Thyroid gland (tissue), 4 donors: ENCODE data around the gene STIM2.

ENCODE experiments used
- POLR2A ChIP-seq, 2 donors: fragments of 450-650 bp; IDR thresholded peaks; one replicate each; pipeline ENCODE4 v1.6.1; 2017; ENCODE audit warnings: antibody characterized with exemption in 2 of 2, mild to moderate bottlenecking in 2 of 2, moderate library complexity in 1 of 2
- TF ChIP-seq, protein P1 (sequence below), 6 experiments: fragments of 200-600 bp in 3 of 6; fragments of 450-650 bp in 3 of 6; sonication (generic) in 3 of 6; IDR thresholded peaks; one replicate each; pipeline ENCODE4 v1.5.1; 2016 to 2019; ENCODE audit warnings: antibody characterized with exemption in 6 of 6, mild to moderate bottlenecking in 2 of 6, inconsistent platforms in 1 of 6, moderate library complexity in 1 of 6

DNA sequence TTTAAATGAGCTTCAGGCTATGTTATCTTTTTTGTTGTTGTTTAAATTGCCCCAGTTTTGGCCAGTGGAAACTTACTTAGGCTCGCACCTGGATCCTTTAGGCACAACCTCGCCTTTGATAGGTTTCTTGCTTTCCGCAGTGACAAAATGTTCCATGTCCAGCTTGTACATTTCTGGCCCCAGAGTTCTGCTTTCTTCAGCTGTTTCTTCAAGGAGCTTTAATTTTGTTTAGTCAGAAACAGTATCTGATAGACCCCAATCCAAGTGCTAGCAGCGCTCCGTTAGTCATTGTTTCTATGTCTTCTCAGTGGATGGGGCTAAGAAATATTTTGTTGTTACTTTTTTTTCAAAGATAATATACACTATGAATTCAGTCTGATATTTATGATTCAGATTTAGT, 82.8 kb downstream of the STIM2 start:
- no peak for TF ChIP-seq POLR2A (IDR thresholded peaks at IDR 0.05)
- TF ChIP-seq, protein P1, sequence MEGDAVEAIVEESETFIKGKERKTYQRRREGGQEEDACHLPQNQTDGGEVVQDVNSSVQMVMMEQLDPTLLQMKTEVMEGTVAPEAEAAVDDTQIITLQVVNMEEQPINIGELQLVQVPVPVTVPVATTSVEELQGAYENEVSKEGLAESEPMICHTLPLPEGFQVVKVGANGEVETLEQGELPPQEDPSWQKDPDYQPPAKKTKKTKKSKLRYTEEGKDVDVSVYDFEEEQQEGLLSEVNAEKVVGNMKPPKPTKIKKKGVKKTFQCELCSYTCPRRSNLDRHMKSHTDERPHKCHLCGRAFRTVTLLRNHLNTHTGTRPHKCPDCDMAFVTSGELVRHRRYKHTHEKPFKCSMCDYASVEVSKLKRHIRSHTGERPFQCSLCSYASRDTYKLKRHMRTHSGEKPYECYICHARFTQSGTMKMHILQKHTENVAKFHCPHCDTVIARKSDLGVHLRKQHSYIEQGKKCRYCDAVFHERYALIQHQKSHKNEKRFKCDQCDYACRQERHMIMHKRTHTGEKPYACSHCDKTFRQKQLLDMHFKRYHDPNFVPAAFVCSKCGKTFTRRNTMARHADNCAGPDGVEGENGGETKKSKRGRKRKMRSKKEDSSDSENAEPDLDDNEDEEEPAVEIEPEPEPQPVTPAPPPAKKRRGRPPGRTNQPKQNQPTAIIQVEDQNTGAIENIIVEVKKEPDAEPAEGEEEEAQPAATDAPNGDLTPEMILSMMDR (IDR thresholded peaks at IDR 0.05): no peak
